ENCODE results near the gene THBS4.
A peak's percentile ranks its signal among the peaks of the same experiment; 100 is the strongest.

THBS4 gene

GRCh38 chr5:80034962-80035821 lies at the start of gene THBS4:
Gene THBS4 (plus strand): TSS chr5:80035348. CDS start chr5:80035538, 190 bp downstream.
- DNase-seq: no peak

DNA sequence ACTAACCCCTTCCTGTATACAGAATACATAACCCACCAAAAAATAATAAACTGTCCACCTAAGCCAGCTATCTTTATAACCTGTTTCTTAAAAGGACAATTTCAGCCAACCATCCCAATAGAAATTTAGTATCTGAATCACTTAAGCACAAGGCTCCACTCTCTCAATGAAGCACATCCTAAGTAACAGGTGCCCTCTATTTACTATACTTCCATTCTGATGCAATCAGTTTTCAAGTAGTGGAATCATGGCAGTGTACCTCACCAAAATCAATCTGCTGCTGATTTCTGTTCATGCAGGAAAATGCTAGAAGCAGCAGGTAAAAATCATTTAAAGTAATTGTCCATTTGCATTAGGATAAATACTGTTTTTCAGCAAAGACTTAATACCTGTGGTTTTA lies 48.9 kb upstream of the THBS4 start:
- DNase-seq: no peak

DNA sequence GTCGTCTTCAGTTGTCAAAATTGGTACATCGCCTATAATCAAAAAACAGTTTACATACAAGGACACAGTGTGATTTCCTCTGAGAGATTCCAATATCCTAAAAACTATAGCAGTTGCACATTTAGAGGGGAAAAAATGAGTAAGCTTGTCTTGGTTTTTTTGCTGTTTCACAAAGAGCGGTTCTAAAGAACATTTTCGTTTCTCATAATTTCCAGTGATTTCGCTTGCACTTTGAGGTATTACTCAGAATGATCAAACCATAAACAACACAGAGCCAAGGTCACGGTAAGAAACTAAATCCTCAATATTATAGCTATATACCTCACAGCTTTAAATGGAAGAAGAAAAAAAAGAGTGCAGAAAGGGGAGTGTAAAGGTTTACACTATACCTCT lies 44.9 kb upstream of the THBS4 start:
- no peak for DNase-seq

DNA sequence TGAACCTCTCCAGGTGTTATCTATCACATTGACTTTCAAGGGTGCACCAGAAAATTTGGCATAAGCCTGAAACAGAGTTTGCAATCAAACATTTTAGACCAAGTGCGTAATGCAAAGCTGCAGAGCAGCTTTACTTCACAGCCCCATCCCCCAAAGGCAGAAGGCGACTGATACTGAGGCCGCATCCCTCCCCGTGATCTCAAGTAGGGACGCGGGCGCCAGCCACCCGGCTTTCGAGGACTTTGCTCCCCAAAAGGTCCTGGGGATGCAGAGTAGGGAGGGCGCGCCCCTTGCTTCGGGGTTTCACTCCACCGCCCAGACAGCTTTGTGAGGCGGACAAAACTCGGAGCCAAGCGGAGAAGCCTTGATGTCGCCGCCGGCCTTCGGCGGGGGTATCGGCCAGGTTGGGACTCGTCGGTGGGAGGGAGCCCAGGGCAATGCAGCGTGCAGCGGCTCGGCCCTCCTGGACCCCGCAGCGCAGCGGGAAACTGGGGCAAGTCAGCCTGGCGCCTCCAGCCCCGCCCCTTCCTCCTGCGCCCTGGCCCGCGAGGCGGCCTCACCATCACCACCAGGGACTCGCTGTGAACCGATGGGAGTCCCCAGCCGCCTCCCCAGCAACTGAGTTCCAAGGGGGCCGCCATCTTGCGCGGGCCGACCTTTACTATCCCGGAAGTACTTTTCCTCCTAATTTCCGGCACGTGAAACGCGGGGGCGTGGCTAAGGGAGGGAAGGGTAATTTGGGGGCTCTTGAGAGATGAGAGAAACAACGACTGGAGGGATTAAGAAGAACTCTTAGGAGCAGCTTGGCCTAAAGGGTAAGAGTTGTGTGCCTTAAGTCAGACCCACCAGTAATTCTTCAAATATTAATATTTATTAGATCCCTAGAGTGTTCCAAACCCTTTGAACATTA lies 44.3 kb upstream of the THBS4 start, which contains the start of gene MTX3:
MTX3 (minus strand) TSS at position 665 of the 910 bp plus-strand sequence; CDS start at position 641, 24 bp downstream.
- peak; percentile 77 for DNase-seq

DNA sequence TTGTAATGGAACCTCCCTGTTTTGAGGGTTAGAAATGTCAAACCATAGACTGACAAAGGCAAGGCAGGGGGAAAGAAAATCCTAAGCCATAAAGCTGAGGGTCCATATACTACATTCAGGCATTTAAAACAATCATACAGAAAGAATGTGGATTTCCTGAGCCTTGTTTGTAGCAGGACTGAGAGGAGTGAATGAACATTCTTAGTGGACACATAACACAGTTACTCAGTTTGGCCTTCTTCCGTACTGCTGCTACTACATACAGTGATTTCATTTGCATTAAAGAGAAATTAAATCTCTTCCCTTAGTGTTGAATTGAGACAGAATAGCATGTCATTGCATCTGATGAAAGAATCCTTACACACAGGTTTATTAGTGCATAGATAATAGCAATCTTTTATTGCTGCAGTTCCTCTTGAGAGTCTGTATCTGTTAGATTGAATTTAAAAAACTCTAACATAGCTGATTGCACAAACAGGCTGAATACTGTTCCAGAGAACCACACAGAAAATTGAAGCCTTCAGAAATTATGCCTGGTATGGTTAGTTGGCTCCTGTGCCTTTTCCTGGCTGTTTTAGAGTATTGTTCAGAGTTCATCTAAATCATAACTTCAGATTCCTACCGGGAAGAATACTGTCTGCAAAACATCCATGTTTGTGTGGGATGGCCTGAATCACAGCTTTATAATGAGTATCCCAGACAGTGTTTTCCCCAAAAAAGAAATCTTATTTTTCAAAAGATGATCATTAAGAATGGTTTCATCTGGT lies 42.1 kb upstream of the THBS4 start:
- DNase-seq: no peak

DNA sequence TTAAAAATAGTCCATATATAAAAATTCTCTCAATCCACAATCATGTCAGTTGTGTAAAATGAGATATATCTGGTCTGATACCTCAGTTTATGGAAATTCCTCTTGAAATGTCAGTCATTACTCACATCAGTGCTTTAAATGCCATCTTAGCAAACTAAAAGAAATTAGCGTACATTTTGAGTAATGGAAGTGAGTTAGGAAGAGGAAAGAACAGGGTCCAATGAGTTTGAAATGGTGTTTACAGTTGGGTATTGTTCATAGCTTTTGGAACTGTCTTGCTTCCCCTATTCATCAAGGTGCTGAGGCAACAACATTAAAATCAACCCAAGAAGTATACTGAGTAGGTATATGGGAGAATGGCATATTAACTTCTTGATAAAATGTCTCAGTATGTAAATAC lies 35.4 kb upstream of the THBS4 start:
- no peak for DNase-seq

- no peak for DNase-seq
These were observed 32.5 kb upstream of the THBS4 start for GRCh38 chr5:80002677-80003076.

DNA sequence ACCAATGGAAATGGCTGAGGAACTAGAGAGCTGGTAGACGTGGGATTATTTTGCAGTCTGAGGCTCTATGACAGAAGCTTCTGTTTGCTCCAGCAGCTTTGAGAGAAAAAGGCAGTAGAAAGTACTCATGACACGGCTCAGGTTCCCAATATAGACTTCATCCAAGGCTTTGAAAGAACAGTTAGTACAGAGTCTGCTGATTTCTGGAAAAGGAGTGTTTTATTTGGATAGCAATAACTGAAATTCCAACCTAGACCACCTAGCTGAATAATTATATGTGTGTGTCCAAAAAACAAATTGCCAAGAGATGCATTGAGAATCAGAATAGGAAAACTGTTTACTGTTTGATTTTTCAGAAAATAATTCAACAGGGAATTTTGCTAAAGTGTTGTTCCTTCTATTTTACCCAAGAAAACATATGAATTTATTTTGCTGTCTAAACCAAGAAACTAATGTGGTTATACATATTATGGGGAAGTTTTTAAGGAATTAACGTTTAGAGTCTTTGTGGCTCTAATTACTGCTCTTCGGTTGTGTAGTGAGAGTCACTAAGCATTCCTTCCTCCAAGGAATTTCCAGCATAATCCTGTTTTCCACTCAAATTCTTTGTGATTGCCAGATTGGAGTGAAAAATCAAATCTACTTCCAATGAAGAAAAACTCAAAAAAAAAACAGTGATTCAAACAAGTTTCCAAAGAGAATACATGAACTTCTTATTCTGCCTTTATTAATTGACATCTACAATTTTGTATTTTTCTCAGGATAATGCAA lies 26.0 kb upstream of the THBS4 start:
- DNase-seq: no peak

DNA sequence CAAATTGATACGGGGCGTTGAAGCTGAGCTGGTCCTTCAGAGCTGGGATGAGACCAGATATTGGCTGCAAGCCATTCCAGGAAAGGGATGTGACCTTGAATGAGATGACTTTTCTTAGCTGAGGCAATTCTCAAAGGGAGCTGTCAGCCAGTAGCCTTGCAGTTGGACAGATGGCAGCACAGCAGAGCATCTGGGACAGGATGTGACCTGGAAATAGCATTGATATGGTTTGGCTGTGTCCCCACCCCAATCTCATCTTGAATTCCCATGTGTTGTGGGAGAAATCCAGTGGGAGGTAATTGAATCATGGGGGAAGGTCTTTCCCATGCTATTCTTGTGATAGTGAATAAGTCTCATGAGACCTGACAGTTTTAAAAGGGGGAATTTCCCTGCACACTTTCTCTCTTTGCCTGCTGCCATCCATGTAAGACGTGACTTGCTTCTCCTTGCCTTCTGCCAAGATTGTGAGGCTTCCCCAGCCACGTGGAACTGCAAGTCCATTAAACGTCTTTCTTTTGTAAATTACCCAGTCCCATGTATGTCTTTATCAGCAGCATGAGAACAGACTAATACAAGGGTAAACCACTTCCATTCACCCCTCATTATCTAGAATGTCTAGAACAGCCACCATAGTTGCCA lies 24.3 kb upstream of the THBS4 start:
- DNase-seq: no peak

DNA sequence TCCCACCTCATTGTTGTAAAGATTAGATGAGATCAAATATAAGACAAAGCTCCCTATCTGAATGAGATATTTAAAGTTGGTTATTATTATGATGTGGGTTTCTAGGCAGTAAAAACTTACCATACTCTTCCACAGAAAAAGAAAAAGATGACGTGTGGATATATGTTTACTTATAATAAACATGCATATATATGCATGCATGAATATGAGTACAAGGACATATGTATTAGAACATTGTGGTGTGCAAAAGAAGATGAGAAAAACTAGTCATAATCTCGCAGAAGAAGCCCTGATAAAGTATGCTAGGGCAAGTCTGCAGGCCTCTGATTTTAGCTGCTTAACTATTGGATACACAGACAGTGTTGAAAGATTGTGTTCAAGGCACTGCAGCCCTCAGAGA lies 10.1 kb upstream of the THBS4 start:
- DNase-seq: no peak

GRCh38 chr5:80026841-80027240 lies 8.3 kb upstream of the THBS4 start:
- DNase-seq: no peak

GRCh38 chr5:80031109-80031508 lies 4.0 kb upstream of the THBS4 start:
- no peak for DNase-seq

DNA sequence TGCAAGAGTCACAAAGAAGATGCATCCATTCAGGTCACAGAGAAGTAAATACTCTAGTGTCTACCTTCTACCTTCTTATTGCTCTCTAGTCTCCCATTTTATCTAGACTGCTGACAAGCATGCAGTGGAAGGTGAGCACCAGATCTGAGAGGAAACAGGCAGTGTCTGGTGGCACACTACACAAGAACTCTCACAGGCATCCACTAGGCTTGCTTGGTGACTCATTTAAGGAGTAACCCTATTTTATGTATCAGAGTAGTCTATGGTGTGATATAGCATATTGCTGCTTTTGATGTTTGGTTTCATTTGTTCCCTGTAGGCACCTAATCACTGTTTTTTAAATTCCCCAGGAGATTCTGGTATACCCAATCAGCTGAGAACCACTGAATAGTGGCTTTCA lies 1.6 kb upstream of the THBS4 start:
- no peak for DNase-seq

DNA sequence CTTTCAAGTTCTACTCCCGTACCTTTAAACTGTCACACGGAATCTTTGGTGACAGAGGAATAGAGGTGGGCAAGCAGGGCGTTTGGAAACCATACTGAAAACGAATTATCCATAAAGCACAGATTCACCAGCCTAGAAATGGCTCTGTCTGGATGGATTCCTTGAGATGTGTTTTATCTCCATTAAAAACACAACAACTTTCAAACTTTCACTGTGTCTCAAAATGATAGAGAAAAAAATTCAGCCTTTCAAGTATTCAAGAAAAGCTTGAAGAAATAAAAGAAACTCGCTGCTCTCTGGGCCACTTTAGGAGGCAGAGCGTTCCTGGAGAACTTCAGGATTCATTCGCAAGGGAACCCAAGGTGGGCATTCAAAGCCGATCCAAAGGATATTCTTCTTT lies 589 bp upstream of the THBS4 start:
- DNase-seq: no peak

DNA sequence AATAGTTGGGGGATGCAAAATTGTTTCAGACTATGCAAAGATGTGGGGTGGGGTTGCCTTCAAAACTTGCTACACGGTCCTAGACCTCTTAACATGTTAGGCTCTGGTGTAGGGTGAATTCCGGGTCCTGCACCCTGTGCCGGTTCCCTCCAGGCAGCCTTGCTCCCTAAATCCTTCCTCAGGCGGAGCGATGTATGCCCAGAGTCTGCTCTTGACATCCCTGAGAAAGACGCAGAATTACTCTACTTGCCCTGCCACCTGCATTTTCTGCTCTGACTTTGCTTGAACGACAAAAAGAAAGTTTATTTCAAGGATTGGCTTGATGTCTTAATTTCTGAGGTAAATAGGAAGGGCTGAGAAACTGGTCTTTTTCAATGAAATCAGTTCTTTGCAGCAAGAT lies 691 bp downstream of the THBS4 start:
- no peak for DNase-seq

DNA sequence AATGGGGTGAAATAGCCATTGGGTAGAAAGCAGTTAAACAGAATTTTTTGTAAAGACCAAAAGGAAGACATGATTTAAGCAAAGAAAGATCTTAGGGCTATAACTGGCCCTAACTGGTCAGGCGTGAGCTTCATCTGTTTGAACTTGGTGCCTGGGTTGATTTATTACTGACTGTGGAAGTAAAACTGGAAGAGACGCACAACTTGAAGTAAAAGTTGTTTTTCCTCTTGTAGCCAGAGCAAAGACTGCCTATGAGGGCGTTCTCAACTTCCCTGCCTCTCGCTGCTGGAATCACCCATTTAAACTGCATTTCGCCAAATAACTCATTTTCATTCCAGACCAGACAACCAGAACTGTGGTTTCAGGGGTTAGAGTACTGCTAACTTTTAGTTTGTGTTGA lies 1.5 kb downstream of the THBS4 start:
- no peak for DNase-seq

- no peak for DNase-seq
These were observed 2.2 kb downstream of the THBS4 start for GRCh38 chr5:80037366-80037765.

DNA sequence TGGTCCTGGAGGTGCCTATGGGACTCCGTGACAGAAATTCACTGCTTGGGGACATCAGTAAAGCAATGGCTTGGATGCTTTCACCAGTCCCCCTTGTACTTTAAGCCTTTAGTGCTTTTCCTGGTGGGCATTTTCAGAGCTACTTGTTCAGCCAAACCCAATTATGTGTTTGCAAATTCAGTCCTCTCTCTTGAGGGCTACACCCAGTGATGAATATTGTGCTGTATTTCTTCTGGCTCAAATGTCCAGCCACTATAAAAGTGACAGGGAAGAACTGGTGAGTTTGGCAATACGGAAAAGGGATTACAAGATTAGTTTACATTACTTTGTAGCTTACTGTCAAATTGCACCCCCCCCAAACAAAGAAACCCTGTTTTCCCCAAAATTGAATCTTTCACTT lies 4.5 kb downstream of the THBS4 start:
- no peak for DNase-seq

GRCh38 chr5:80041527-80041926 lies 6.4 kb downstream of the THBS4 start:
- no peak for DNase-seq

DNA sequence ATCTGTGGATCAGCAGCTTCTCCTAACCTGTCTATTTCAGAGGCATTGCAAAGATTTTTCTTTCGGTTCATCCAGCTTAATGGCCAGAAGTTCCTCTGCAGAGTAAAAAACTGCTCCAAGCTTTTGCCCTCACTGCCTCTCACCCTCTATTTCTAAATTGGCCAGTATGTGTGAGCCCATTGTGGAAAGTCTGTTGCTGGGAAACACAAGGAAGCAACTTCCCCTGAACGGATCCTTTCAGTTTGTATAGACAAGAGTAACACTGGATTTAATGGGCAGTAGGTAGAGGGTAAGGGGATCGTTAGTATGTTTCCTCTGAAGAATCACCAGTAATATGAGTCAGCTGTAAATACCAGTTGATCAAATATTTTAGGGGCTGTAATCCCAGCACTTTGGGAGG lies 7.2 kb downstream of the THBS4 start:
- DNase-seq: no peak

DNA sequence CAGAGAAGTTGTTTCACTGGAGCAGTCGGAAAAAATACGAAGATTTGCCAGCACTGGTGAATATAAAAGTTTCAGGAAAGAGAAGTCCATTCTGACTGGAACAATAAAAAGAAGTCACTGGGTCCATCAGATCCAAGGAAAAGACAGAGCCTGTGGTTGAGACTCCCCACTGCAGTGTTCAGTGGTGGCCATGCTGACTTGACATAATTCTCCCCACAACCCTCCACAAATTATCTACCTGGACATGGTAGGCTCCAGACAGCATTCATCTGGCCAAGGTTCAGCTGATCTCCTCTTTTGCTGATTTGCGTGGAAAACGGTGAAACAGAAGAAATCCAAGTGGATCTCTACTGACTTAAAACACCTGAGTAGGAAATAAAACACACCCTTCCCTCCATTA lies 8.0 kb downstream of the THBS4 start:
- DNase-seq: no peak

Data from NCI-H1092 (cell line).